ENCODE data around the gene MYRIP. TPM values are rescaled to one million over a fixed set of nuclear protein-coding genes. Genes with fewer than 3 reads are reported as not detected.

The MYRIP gene
- polyA plus RNA-seq, 1 of the 3 experiments (the other 2 are of a cell fraction): 1.2 TPM

GRCh38 chr3:40304352-40304751 lies 494.9 kb downstream of the MYRIP start:
- ChIA-PET POLR2A (no interaction called here), CTCF (no interaction called here)
- H3F3A ChIP-seq (replicated peaks; ENCODE audit: insufficient read depth): no peaks in the 10 kb centered on the region
- no peaks in the 10 kb centered on the region for H3K79me2 ChIP-seq (ENCODE audit: insufficient read depth)
- H3K9me3 ChIP-seq: no peaks in the 10 kb centered on the region
- H3K36me3 ChIP-seq (replicated peaks in 1 of 2; ENCODE audit: control insufficient read depth in 1 of 2, insufficient read depth in 2 of 2, low read length in 1 of 2): no peaks in the 10 kb centered on the region
- H3K9ac ChIP-seq: no peak overlapping the region
- no peak overlapping the region for H3K4me3 ChIP-seq (ENCODE audit: low read depth in 2 of 2, low read length in 1 of 2)
- TF ChIP-seq POLR2AphosphoS5 (IDR thresholded peaks at IDR 0.05; ENCODE audit: low read depth, low read length) (no peak), NRF1 (IDR thresholded peaks at IDR 0.05; ENCODE audit: low read depth, low read length) (no peak), FOXJ3 (CRISPR knock-in tag; IDR thresholded peaks at IDR 0.05) (no peak), SMC3 (IDR thresholded peaks at IDR 0.05; ENCODE audit: low read depth, low read length) (no peak), YY1 (IDR thresholded peaks at IDR 0.05; ENCODE audit: low read depth) (no peak), JUND (IDR thresholded peaks at IDR 0.05) (no peak), NFIC (IDR thresholded peaks at IDR 0.05; ENCODE audit: borderline replicate concordance) (no peak), ELF1 (IDR thresholded peaks at IDR 0.05) (no peak), CTCF (IDR thresholded peaks at IDR 0.05) (no peak), REST (IDR thresholded peaks at IDR 0.05; ENCODE audit: low read depth, low read length) (no peak), FOSL2 (IDR thresholded peaks at IDR 0.05; ENCODE audit: borderline replicate concordance, low read depth) (no peak), MXI1 (IDR thresholded peaks at IDR 0.05; ENCODE audit: low read depth, low read length) (no peak), RCOR1 (IDR thresholded peaks at IDR 0.05; ENCODE audit: low read length) (no peak), SIN3A (IDR thresholded peaks at IDR 0.05; ENCODE audit: borderline replicate concordance, low read depth, low read length) (no peak), RFX5 (IDR thresholded peaks at IDR 0.05; ENCODE audit: low read length) (no peak), TCF12 (IDR thresholded peaks at IDR 0.05) (no peak)
- TF ChIP-seq, protein P1, sequence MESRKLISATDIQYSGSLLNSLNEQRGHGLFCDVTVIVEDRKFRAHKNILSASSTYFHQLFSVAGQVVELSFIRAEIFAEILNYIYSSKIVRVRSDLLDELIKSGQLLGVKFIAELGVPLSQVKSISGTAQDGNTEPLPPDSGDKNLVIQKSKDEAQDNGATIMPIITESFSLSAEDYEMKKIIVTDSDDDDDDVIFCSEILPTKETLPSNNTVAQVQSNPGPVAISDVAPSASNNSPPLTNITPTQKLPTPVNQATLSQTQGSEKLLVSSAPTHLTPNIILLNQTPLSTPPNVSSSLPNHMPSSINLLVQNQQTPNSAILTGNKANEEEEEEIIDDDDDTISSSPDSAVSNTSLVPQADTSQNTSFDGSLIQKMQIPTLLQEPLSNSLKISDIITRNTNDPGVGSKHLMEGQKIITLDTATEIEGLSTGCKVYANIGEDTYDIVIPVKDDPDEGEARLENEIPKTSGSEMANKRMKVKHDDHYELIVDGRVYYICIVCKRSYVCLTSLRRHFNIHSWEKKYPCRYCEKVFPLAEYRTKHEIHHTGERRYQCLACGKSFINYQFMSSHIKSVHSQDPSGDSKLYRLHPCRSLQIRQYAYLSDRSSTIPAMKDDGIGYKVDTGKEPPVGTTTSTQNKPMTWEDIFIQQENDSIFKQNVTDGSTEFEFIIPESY (IDR thresholded peaks at IDR 0.05; ENCODE audit: borderline replicate concordance, low read depth): no peak
- H3K9me2 ChIP-seq: no peaks in the 10 kb centered on the region
- no peaks in the 10 kb centered on the region for H3K27me3 ChIP-seq (ENCODE audit: insufficient read depth)
- no peak overlapping the region for H3K27ac ChIP-seq (ENCODE audit: low read depth in 2 of 2, low read length in 1 of 2)
- H3K4me1 ChIP-seq (ENCODE audit: control insufficient read depth in 1 of 2, insufficient read depth in 2 of 2, low read depth in 1 of 2, low read length in 1 of 2): no peaks in the 10 kb centered on the region; a peak in 1 of 4 replicates
- no peaks in the 10 kb centered on the region for H4K20me1 ChIP-seq (ENCODE audit: insufficient read depth)
- WGBS (ENCODE audit: low lambda C conversion rate): 100% methylated on average over 2 of the region's 2 CpGs
- no peak overlapping the region for H2AFZ ChIP-seq (ENCODE audit: low read depth)
- DNase-seq: no peak
- H3K4me2 ChIP-seq: no peak overlapping the region

Data from SK-N-SH (cell line).